PFSK-1 (cell line): Measurements from ENCODE around the gene PRKCE.

Experiments
- FOXP2 ChIP-seq: optimal IDR thresholded peaks from 2 replicates; pipeline ENCODE3; 2011; ENCODE audit warnings: borderline replicate concordance, control low read depth, inconsistent platforms; ENCODE audit not compliant: insufficient read depth; ENCODE audit errors: extremely low read length, extremely low read depth
- POLR2AphosphoS5 ChIP-seq: IDR thresholded peaks from 2 replicates; pipeline ENCODE4 v1.6.1; 2012; ENCODE audit warnings: low read depth, mild to moderate bottlenecking, control low read depth, low read length, moderate library complexity
- REST ChIP-seq, 2 experiments: IDR thresholded peaks; 2 replicates each; pipeline versions ENCODE4 v1.6.1 to v1.8.0; 2011 to 2012; ENCODE audit warnings: low read depth in 2 of 2, low read length in 2 of 2, control low read depth in 1 of 2, inconsistent platforms in 1 of 2, mild to moderate bottlenecking in 1 of 2, moderate library complexity in 1 of 2; ENCODE audit not compliant: insufficient read depth in 1 of 2
- SIN3A ChIP-seq: IDR thresholded peaks from 2 replicates; pipeline ENCODE4 v1.6.1; 2012; ENCODE audit warnings: mild to moderate bottlenecking, low read length, moderate library complexity, borderline replicate concordance; ENCODE audit not compliant: insufficient read depth

GRCh38 chr2:46010925-46011490, 359.5 kb downstream of the PRKCE start:
- TF ChIP-seq POLR2AphosphoS5 = no peak
- no peak for TF ChIP-seq SIN3A
- TF ChIP-seq FOXP2 = no peak
- no peak for TF ChIP-seq REST (IDR thresholded peaks at IDR 0.05; ENCODE audit: insufficient read depth in 1 of 2, low read depth in 2 of 2, low read length in 2 of 2)
